GM23248 (cell line): ENCODE data around the gene KCTD4.

Source experiments
- EZH2 ChIP-seq: fragments of 200-600 bp; sonication (generic); IDR thresholded peaks from 2 replicates; pipeline ENCODE4 v1.6.1; 2018; ENCODE audit warnings: antibody characterized with exemption, mild to moderate bottlenecking; ENCODE audit not compliant: insufficient read depth, poor library complexity, severe bottlenecking
- EZH2phosphoT487 ChIP-seq: fragments of 200-600 bp; sonication (generic); IDR thresholded peaks from 2 replicates; pipeline ENCODE4 v1.6.1; 2018; ENCODE audit warnings: antibody characterized with exemption, moderate library complexity, mild to moderate bottlenecking, low read depth; ENCODE audit not compliant: insufficient read depth

DNA sequence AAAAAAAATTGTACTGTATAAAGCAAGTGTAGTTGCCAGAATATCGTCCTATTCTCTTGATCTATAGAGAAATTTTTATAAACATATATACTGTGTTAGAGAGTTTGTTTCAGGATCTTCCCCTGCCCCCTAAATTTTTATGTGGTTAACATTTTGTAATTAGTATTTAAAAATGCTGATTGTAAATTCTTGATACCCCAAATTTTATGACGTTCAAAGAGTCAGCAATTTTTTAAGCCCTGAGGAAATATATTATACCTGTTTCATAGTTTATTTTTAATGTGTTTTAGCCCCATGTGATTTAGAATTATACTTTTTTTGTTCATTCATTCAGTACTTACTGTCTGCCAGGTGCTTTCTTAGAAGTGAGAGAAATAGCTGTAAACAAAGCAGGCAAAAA lies 7.3 kb upstream of the KCTD4 start:
- TF ChIP-seq EZH2: no peak
- no peak for TF ChIP-seq EZH2phosphoT487
